ENCODE data around the gene RGS18.
"Not testable (repeated sequence)": the region's sequence is repeated elsewhere in the genome, so short reads cannot be mapped to it uniquely, and the experiment has no call there.

Gene RGS18

DNA sequence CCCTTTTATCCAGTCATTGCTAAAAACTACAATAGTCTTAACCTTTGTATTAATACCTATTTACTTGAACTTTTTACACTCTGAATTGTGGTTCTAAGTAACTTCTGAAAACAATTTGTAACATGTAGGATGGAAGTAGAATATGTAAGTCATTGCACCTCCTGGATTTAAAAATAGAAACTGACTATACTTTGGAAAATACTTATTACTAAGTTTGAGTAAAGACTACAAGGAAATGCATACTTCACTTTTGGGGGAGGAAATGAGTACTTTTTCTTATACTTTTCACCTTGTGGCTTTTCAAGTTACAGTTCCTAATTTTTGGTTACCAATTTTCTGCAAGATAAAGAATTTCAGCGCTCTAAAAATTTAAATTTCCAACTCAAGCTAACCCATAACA is 8.7 kb downstream of the RGS18 start:
- DNase-seq (ENCODE audit: low read depth in 2 of 2) = no peak

- DNase-seq (ENCODE audit: low read depth in 2 of 2) = no peak
Observed at GRCh38 chr1:192167911-192168700, 9.8 kb downstream of the RGS18 start.

GRCh38 chr1:192168964-192169363 is 10.7 kb downstream of the RGS18 start:
- DNase-seq (ENCODE audit: low read depth in 2 of 2) = no peak

GRCh38 chr1:192170196-192170984 is 12.1 kb downstream of the RGS18 start:
- no peak for DNase-seq (ENCODE audit: low read depth in 2 of 2)

GRCh38 chr1:192171123-192171522 is 12.9 kb downstream of the RGS18 start:
- no peak for DNase-seq (ENCODE audit: low read depth in 2 of 2)

DNA sequence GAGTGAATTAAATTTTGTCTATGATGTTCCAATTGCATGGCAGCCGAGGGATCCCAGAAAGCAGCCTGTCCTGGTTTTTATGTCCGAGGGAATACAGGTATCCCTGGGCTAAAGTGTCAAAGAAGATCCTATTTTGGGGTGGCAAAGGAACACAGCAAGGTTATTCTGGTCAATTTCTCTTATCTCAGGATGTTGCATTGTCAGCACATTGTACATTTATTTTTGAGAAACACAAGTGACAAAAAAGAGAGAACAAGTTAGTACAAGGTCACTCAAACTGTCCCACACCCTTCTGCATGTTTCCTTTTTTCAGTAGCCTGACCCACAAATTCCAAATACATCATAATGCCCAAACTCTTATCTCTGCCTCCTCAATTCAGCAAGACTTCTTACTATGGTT is 17.7 kb downstream of the RGS18 start:
- no peak for DNase-seq (ENCODE audit: low read depth in 2 of 2)

DNA sequence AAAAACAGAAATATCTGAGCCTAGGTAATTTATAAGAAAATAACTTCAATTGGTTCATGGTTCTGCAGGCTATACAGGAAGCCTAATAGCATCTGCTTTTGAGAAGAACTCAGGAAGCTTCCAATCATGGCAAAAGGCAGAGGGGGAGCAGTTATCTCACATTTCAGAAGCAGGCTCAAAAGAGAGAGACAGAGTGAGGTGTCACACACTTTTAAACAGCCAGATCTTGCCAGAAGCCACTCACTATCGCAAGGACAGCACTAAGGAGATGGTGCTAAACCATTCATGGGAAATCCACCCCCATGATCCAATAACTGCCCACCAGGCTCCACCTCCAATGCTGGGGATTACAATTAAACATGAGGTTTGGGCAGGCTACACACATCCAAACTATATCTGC is 25.5 kb downstream of the RGS18 start:
- DNase-seq (ENCODE audit: low read depth in 2 of 2) = no peak

GRCh38 chr1:192186197-192186596 is 27.9 kb downstream of the RGS18 start:
- DNase-seq (ENCODE audit: low read depth in 2 of 2) = no peak

DNA sequence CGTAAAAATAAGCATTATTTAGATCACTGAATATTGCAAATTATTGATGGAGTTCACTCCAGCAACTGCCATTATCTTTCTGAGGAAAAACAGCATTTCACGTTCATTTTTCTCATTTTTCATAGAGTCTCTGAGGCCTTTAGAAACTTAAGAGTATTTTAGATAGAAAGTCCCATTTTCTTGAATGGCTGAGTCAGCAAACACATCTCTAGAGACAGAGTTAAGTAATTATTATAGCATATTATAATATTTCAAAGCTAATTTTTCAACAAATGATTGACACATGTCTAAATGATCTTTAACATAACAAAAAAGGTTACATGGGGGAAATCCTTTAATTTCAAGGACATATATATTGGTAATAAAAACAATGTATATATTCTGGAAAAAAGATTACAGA is 31.8 kb downstream of the RGS18 start:
- no peak for DNase-seq (ENCODE audit: low read depth in 2 of 2)

DNA sequence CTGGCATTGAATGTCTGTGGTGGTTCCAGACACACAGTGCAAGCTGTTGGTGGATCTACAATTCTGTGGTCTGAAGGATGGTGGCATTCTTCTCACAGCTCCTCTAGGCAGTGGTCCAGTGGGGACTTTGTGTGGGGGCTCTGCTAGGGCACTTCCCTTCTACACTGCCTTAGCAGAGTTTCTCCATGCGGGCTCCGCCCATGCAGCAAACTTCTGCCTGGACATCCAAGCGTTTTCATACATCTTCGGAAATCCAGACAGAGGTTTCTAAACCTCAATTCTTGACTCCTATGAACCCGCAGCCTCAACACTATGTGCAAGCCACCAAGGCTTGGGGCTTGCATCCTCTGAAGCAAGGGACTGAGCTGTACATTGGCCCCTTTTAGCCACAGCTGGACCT is 43.0 kb downstream of the RGS18 start:
- no peak for DNase-seq (ENCODE audit: low read depth in 2 of 2)

DNA sequence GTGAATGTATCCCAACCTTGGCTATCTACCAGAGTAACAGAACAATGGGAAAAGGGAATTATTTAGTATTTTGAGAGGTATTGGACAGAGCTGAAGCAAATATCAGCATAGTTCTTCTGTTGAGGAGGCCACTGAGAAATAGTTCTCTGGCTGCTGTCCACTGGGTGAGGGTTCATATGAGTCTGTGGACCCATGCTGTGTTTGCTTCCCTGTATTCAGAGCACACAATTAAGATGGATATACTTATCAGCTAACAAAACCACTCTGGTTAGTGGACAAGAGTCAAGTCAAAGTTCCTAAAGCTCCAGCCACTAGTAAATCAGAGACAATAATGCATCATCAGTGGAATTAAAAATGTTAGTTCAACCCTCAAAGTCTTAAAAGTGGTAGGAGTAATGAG is 66.1 kb downstream of the RGS18 start:
- no peak for DNase-seq (ENCODE audit: low read depth in 2 of 2)

- DNase-seq (ENCODE audit: low read depth in 2 of 2) = no peak
Observed at GRCh38 chr1:192224846-192225245, 66.6 kb downstream of the RGS18 start.

- DNase-seq (ENCODE audit: low read depth in 2 of 2) = no peak
Observed at GRCh38 chr1:192225266-192225665, 67.0 kb downstream of the RGS18 start.

- no peak for DNase-seq (ENCODE audit: low read depth in 2 of 2)
Observed at GRCh38 chr1:192225703-192226102, 67.4 kb downstream of the RGS18 start.

DNA sequence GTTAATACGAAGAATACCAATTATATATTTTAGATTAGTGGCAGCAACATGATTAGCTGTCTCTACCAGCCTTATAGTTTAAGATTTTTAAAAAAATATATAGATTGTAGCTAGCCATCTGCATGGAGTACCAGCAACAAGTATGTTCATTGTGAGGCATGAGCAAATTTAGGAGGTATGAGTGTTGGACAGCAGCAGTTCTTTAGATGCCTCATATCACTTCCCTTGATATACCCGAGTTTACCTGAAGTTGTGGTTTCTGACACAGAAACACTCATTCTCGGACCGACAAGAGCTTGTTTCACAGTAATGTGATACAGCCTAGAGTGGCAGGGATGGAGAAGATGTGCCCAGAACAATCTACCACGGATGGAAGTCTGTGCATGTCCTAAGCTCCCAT is 69.1 kb downstream of the RGS18 start:
- no peak for DNase-seq (ENCODE audit: low read depth in 2 of 2)

DNA sequence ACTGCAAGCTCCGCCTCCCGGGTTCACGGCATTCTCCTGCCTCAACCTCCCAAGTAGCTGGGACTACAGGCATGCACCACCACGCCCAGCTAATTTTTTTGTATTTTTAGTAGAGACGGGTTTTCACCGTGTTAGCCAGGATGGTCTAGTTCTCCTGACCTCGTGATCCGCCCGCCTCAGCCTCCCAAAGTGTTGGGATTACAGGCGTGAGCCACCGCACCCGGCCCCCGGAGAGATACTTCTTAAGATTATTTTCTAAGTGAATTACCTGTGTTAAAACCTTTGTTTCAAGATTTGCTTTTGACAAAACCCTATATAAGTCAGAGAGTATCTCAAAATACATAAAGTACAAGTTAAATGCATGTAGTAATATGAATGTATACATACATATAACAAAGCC is 69.7 kb downstream of the RGS18 start:
- not testable (repeated sequence) for DNase-seq (ENCODE audit: low read depth in 2 of 2)

GRCh38 chr1:192232817-192233417 is 74.7 kb downstream of the RGS18 start:
- no peak for DNase-seq (ENCODE audit: low read depth in 2 of 2)

- no peak for DNase-seq (ENCODE audit: low read depth in 2 of 2)
Observed at GRCh38 chr1:192235127-192235526, 76.9 kb downstream of the RGS18 start.
